GM12878 (cell line): ENCODE data around the gene RNU1-3.

Experiments used
- CTCF ChIP-seq, 3 experiments: IDR thresholded peaks in 2 of 3; conservative IDR thresholded peaks in 1 of 3; 2 replicates each; pipeline ENCODE4 v1.5.1; 2011; ENCODE audit warnings: low read depth in 3 of 3, low read length in 3 of 3, mild to moderate bottlenecking in 3 of 3, control low read depth in 2 of 3, moderate library complexity in 2 of 3, inconsistent platforms in 1 of 3, mixed read lengths in 1 of 3; ENCODE audit not compliant: control insufficient read depth in 2 of 3, insufficient read depth in 1 of 3; ENCODE audit errors: extremely low read depth in 1 of 3
- ELK1 ChIP-seq: IDR thresholded peaks from 2 replicates; pipeline ENCODE4 v1.6.1; 2012; ENCODE audit warnings: low read depth, low read length, improper control_type of control experiment
- EZH2 ChIP-seq: IDR thresholded peaks from 2 replicates; pipeline ENCODE4 v1.6.1; 2012; ENCODE audit warnings: low read depth, mild to moderate bottlenecking, control low read depth, inconsistent platforms, low read length, borderline replicate concordance; ENCODE audit not compliant: control insufficient read depth
- JUNB ChIP-seq: IDR thresholded peaks from 2 replicates; pipeline ENCODE4 v1.6.1; 2016; ENCODE audit warnings: antibody characterized with exemption, mild to moderate bottlenecking
- PBX3 ChIP-seq: IDR thresholded peaks from 2 replicates; pipeline ENCODE4 v1.6.1; 2011; ENCODE audit warnings: mild to moderate bottlenecking, low read depth, low read length, moderate library complexity; ENCODE audit not compliant: insufficient replicate concordance
- RELB ChIP-seq: fragments of 450-650 bp; IDR thresholded peaks from 2 replicates; pipeline ENCODE4 v1.6.1; 2017; ENCODE audit warnings: low read depth, mild to moderate bottlenecking, moderate library complexity
- SMC3 ChIP-seq: IDR thresholded peaks from 2 replicates; pipeline ENCODE4 v1.6.1; 2011; ENCODE audit warnings: low read length, improper control_type of control experiment, borderline replicate concordance
- YY1 ChIP-seq: IDR thresholded peaks from 2 replicates; pipeline ENCODE4 v1.6.1; 2011; ENCODE audit warnings: low read depth, mild to moderate bottlenecking, low read length

GRCh38 chr1:16644193-16644481 lies 22.6 kb downstream of the RNU1-3 start:
- TF ChIP-seq CTCF (IDR thresholded peaks at IDR 0.05 in 2 of 3, conservative IDR thresholded peaks at IDR 0.05 in 1 of 3; ENCODE audit: control insufficient read depth in 2 of 3, extremely low read depth in 1 of 3, insufficient read depth in 1 of 3, low read depth in 3 of 3, low read length in 3 of 3) (no peak), SMC3 (no peak), RELB (no peak), JUNB (no peak), YY1 (no peak), EZH2 (no peak), PBX3 (no peak), ELK1 (no peak)
